Epithelial cell of esophagus (primary cell): ENCODE measurements around the gene MPZL1.

Experiments
- DNase-seq: peaks from one replicate; pipeline ENCODE4 v3.0.0; 2010; ENCODE audit warnings: low read depth
- H3K4me3 ChIP-seq: 2 replicates; pipeline ENCODE4 v1.5.1; 2011; ENCODE audit warnings: mild to moderate bottlenecking, low read length, control low read depth
- TF ChIP-seq, protein P1 (sequence below): IDR thresholded peaks from 2 replicates; pipeline ENCODE4 v1.5.1; 2011; ENCODE audit warnings: low read depth, mild to moderate bottlenecking, low read length, control low read depth, inconsistent platforms; ENCODE audit not compliant: insufficient read depth; ENCODE audit errors: missing control alignments

The MPZL1 gene

DNA sequence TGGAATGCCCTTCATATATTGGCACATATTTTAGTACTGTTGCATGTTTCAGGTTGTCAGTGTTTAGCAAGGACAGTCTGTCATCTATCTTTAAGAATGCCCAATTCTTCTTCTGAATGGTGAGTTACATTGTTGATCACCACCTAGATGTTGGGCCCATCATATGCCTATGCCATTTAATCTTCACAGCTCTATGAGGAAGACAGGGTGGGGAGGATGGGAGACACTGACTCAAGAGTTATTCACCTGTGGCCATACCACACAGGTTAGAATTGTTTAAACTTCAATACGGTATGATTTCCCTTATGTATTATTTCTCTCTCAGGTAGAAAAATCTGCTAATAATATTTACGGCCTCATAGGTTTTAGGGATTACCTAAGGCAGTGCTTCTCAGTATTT is 44.8 kb downstream of the MPZL1 start:
- TF ChIP-seq, protein P1, sequence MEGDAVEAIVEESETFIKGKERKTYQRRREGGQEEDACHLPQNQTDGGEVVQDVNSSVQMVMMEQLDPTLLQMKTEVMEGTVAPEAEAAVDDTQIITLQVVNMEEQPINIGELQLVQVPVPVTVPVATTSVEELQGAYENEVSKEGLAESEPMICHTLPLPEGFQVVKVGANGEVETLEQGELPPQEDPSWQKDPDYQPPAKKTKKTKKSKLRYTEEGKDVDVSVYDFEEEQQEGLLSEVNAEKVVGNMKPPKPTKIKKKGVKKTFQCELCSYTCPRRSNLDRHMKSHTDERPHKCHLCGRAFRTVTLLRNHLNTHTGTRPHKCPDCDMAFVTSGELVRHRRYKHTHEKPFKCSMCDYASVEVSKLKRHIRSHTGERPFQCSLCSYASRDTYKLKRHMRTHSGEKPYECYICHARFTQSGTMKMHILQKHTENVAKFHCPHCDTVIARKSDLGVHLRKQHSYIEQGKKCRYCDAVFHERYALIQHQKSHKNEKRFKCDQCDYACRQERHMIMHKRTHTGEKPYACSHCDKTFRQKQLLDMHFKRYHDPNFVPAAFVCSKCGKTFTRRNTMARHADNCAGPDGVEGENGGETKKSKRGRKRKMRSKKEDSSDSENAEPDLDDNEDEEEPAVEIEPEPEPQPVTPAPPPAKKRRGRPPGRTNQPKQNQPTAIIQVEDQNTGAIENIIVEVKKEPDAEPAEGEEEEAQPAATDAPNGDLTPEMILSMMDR, result no peak

DNA sequence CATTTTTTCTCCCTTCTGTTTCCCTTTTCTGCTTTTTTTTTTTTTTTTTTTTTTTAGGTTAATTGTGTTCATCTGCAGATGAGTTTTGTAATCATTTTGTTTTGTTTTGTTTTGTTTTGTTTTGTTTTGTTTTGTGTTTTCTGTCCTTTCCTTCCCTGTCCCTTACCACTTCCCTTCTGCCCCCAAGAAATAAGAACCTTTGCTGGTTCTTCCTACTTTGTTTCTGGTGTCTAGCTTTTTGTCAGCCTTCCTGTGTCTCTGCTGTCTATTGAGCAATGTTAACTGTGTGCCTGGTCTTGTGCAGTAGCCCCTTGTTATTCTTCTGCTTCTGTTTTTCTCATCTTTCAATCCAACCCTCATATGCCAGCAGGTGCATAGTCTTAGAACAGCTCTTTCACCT is 46.0 kb downstream of the MPZL1 start:
- H3K4me3 ChIP-seq, result no peak overlapping the region
- no peak for DNase-seq
- TF ChIP-seq, protein P1, result no peak

More for the DNA sequence above, 44.8 kb downstream of the MPZL1 start:
- DNase-seq, result peak; percentile 31
- H3K4me3 ChIP-seq, result no peak overlapping the region

DNA sequence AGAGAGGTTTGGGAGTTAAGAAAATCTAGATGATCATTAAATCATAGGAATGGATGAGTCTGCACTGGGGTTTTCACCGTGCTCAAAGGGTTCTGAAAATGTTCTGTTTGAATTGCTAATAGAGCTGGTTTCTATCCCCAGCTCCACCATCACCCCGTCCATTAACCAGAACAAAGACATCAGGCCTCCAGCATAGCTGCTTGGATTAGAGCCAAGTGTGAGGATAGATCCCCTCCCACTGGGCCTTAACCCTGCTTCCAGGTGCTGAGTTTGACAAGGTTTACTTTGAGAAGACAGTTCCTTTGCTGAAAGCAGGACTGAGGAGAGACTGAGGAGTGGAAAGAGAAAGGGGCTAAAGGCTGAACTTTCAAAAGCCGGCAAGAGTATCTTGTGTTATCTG is 48.3 kb downstream of the MPZL1 start:
- DNase-seq, result no peak
- no peak overlapping the region for H3K4me3 ChIP-seq
- TF ChIP-seq, protein P1, result no peak

DNA sequence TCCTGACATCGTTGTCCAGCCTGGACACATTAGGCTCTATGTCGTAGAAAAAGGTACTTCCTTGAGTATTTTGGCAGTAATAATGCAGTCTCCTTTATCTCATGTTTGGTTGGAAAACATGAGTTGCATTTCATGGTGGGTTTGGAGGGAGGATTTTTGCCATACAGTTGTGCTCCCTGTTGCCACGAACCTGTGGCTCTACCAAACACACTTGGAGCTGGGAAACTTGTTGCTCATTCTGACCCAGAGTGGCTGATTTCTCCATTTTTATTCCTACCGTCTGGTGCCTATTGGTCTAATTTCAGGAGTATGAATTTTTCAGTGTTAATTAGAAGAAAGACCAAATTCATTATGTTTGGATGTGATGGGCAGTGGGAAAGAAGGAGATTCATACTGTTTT is 50.7 kb downstream of the MPZL1 start:
- DNase-seq, result no peak
- TF ChIP-seq, protein P1, result no peak
- no peak overlapping the region for H3K4me3 ChIP-seq

DNA sequence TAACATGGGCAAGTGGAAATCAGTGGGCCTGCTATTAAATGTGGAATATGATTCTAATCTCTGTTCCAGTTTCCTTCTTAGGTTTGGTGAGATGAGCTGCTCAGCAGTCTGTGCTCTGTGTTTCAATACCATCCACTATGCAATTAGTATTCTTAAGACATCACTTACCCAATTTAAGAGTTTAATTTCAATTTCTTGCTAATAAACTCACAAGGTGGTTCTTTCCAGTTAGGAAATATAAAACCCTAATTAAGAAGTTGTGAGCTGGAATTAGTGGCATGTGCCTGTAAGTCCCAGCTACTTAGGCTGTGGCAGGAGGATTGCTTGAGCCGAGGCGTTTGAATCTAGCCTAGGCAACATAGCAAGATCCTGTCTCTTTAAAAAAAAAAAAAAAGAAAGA is 51.7 kb downstream of the MPZL1 start:
- TF ChIP-seq, protein P1, result no peak
- H3K4me3 ChIP-seq, result no peak overlapping the region
- no peak for DNase-seq

DNA sequence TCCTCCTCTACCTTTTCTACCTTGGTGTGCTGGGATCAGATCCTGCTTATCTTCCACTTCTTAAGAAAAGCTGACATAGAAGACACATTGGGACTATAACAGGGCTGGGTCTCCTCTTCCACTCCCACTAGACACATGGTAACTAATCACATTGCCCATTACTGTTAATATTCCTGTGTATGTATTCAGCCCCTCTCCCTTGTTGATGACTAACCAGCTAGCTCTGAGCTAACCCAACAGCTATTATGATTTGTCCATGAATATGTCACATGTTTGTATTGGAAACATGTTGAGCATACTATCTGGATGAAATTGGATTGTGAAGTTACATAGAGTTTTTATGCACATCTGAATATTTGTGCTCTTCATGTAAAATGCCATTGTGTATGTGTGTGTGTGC is 52.9 kb downstream of the MPZL1 start:
- H3K4me3 ChIP-seq, result no peak overlapping the region
- TF ChIP-seq, protein P1, result no peak
- DNase-seq, result peak; percentile 56

DNA sequence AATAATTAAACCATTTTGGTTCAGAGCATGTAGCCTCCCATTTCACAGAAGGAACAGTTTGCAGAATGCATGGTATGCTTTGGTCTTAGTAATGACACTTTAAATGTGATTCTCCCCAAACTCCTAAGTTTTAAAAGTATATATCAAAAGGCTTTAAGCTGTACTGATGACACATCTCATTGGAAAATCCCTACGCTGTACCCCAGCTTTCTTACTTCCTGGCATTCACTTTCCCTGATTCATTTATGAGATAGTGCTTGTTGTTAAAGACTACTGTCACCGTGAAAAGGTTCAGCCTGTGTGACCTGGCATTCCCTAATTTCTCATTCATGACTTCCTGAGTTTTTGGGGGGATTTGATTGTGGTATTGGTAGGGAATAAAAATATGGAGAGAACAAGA is 53.4 kb downstream of the MPZL1 start:
- no peak overlapping the region for H3K4me3 ChIP-seq
- TF ChIP-seq, protein P1, result no peak
- DNase-seq, result peak; percentile 71
